Neural crest cell (in vitro differentiated cells): ENCODE data around the gene RNF208. TPM values are rescaled to one million over a fixed set of nuclear protein-coding genes. Genes with fewer than 3 reads are reported as not detected.
"Not testable (repeated sequence)": the region's sequence is repeated elsewhere in the genome, so short reads cannot be mapped to it uniquely, and the experiment has no call there.

Source experiments
- DNase-seq: peaks from one replicate; pipeline ENCODE4 v3.0.0; 2021; ENCODE audit warnings: low read depth, mixed read lengths, low spot score
- H3K27ac Mint-ChIP-seq: one replicate; pipeline ENCODE4 v1.8.0; 2021; ENCODE audit warnings: mild to moderate bottlenecking, mixed read lengths; ENCODE audit not compliant: unreplicated experiment
- H3K27me3 Mint-ChIP-seq: 2 replicates; pipeline ENCODE4 v1.8.0; 2021; ENCODE audit warnings: low read depth, mild to moderate bottlenecking, mixed read lengths
- H3K36me3 Mint-ChIP-seq: 2 replicates; pipeline ENCODE4 v1.8.0; 2021; ENCODE audit warnings: low read depth, mild to moderate bottlenecking, mixed read lengths
- H3K4me1 Mint-ChIP-seq: 2 replicates; pipeline ENCODE4 v1.8.0; 2021; ENCODE audit warnings: mixed read lengths
- H3K4me3 Mint-ChIP-seq: one replicate; pipeline ENCODE4 v1.8.0; 2021; ENCODE audit warnings: mild to moderate bottlenecking, mixed read lengths
- H3K9me3 Mint-ChIP-seq: 2 replicates; pipeline ENCODE4 v1.8.0; 2021; ENCODE audit warnings: mixed read lengths
- CTCF ChIP-seq: fragments of 200-600 bp; sonication (generic); conservative IDR thresholded peaks from 2 replicates; pipeline ENCODE4 v1.5.0; 2021; ENCODE audit warnings: antibody characterized with exemption, mild to moderate bottlenecking
- total RNA-seq: library from RNA; stranded (reverse); gene quantifications from 2 replicates; pipeline ENCODE4 v1.2.1, GENCODE V29; 2021

The RNF208 gene
- total RNA-seq, 1 donor from 2014 or later, result 10.1 TPM

GRCh38 chr9:137263506-137263905 lies 41.5 kb upstream of the RNF208 start:
- Mint-ChIP-seq H3K36me3 (peaks cover 7% of the 10 kb centered on the region), H3K27ac (peak overlapping the region; percentile 6), H3K27me3 (no peaks in the 10 kb centered on the region), H3K4me1 (peaks cover 7% of the 10 kb centered on the region), H3K9me3 (no peaks in the 10 kb centered on the region), H3K4me3 (peak overlapping the region; percentile 12)
- no peak for DNase-seq
- TF ChIP-seq CTCF, result no peak

GRCh38 chr9:137262909-137263285 lies 40.9 kb upstream of the RNF208 start:
- no peak overlapping the region for H3K4me3 Mint-ChIP-seq
- TF ChIP-seq CTCF, result no peak
- peaks cover 6% of the 10 kb centered on the region for H3K36me3 Mint-ChIP-seq
- DNase-seq, result no peak
- no peaks in the 10 kb centered on the region for H3K27me3 Mint-ChIP-seq
- H3K4me1 Mint-ChIP-seq, result peaks cover 5% of the 10 kb centered on the region
- H3K27ac Mint-ChIP-seq, result no peak overlapping the region
- no peaks in the 10 kb centered on the region for H3K9me3 Mint-ChIP-seq

GRCh38 chr9:137262173-137262908 lies 40.3 kb upstream of the RNF208 start:
- peak overlapping the region; percentile 47 for H3K4me3 Mint-ChIP-seq

GRCh38 chr9:137256856-137257255 lies 34.8 kb upstream of the RNF208 start:
- TF ChIP-seq CTCF, result no peak
- no peaks in the 10 kb centered on the region for H3K9me3 Mint-ChIP-seq
- no peak for DNase-seq
- H3K27me3 Mint-ChIP-seq, result peaks cover 3% of the 10 kb centered on the region
- no peak overlapping the region for H3K27ac Mint-ChIP-seq
- peaks cover 7% of the 10 kb centered on the region for H3K36me3 Mint-ChIP-seq
- peaks cover 10% of the 10 kb centered on the region for H3K4me1 Mint-ChIP-seq
- peak overlapping the region; percentile 88 for H3K4me3 Mint-ChIP-seq

More at GRCh38 chr9:137262173-137262908, 40.3 kb upstream of the RNF208 start:
- not testable (repeated sequence) for H3K4me1 Mint-ChIP-seq, H3K36me3 Mint-ChIP-seq, H3K27ac Mint-ChIP-seq, DNase-seq, H3K9me3 Mint-ChIP-seq, H3K27me3 Mint-ChIP-seq
- peak; percentile 62 for TF ChIP-seq CTCF

- peaks cover 8% of the 10 kb centered on the region for H3K4me1 Mint-ChIP-seq
- no peak for DNase-seq
- no peak for TF ChIP-seq CTCF
- H3K36me3 Mint-ChIP-seq, result peaks cover 3% of the 10 kb centered on the region
- H3K27me3 Mint-ChIP-seq, result peaks cover 3% of the 10 kb centered on the region
- peak overlapping the region; percentile 88 for H3K4me3 Mint-ChIP-seq
- no peak overlapping the region for H3K27ac Mint-ChIP-seq
- no peaks in the 10 kb centered on the region for H3K9me3 Mint-ChIP-seq
These were observed 34.3 kb upstream of the RNF208 start for GRCh38 chr9:137256362-137256761.
